CD4-positive, CD25-positive, alpha-beta regulatory T cell (primary cell): ENCODE data around the gene FAM72C. TPM values are rescaled to one million over a fixed set of nuclear protein-coding genes. Genes with fewer than 3 reads are reported as not detected.
A peak's percentile ranks its signal among the peaks of the same experiment; 100 is the strongest.
"Not testable (repeated sequence)": the region's sequence is repeated elsewhere in the genome, so short reads cannot be mapped to it uniquely, and the experiment has no call there.

Source experiments
- ATAC-seq, 2 donors: fragments of 150-1000 bp; cut with Tn5 transposase; one replicate each; pipeline ENCODE4 v1.10.0; 2021; ENCODE audit warnings: low read depth in 2 of 2, moderate number of reproducible peaks in 2 of 2, moderate library complexity in 1 of 2
- DNase-seq, 3 donors: peaks; one replicate each; pipeline versions ENCODE4 v3.0.0 to v3.0.0-alpha.2; 2012 to 2022; ENCODE audit warnings: mixed read lengths in 1 of 3
- H3K27ac ChIP-seq: one replicate; pipeline ENCODE4 v1.7.0; 2013; ENCODE audit warnings: mild to moderate bottlenecking, low read length; ENCODE audit not compliant: insufficient read depth, poor library complexity, severe bottlenecking
- H3K27me3 ChIP-seq: one replicate; pipeline ENCODE4 v1.7.0; 2013; ENCODE audit warnings: low read length; ENCODE audit not compliant: control insufficient read depth, insufficient read depth
- H3K36me3 ChIP-seq: one replicate; pipeline ENCODE4 v1.7.0; 2013; ENCODE audit warnings: mild to moderate bottlenecking, low read length, moderate library complexity; ENCODE audit not compliant: control insufficient read depth, insufficient read depth
- H3K4me1 ChIP-seq: 2 replicates; pipeline ENCODE4 v1.7.0; 2013; ENCODE audit warnings: mild to moderate bottlenecking, low read length; ENCODE audit not compliant: insufficient read depth, control insufficient read depth, poor library complexity, severe bottlenecking
- H3K4me3 ChIP-seq: one replicate; pipeline ENCODE4 v1.7.0; 2013; ENCODE audit warnings: low read depth, mild to moderate bottlenecking, low read length, moderate library complexity
- H3K9me3 ChIP-seq, 2 experiments: 1 replicate in 1 of 2; 2 replicates in 1 of 2; pipeline ENCODE4 v1.7.0; 2013; ENCODE audit warnings: low read length in 2 of 2, mild to moderate bottlenecking in 1 of 2, moderate library complexity in 1 of 2; ENCODE audit not compliant: control insufficient read depth in 2 of 2
- H3K27ac Mint-ChIP-seq, 3 donors: one replicate each; pipeline ENCODE4 v1.8.0; 2020 to 2022; ENCODE audit warnings: mild to moderate bottlenecking in 3 of 3, mixed read lengths in 3 of 3, moderate library complexity in 2 of 3
- H3K27me3 Mint-ChIP-seq: one replicate; pipeline ENCODE4 v1.8.0; 2022; ENCODE audit warnings: mild to moderate bottlenecking, mixed read lengths
- H3K36me3 Mint-ChIP-seq: one replicate; pipeline ENCODE4 v1.8.0; 2020; ENCODE audit warnings: mixed read lengths
- H3K4me1 Mint-ChIP-seq, 4 donors: one replicate each; pipeline ENCODE4 v1.8.0; 2020 to 2022; ENCODE audit warnings: mixed read lengths in 4 of 4, mild to moderate bottlenecking in 1 of 4
- H3K4me3 Mint-ChIP-seq, 4 donors: one replicate each; pipeline ENCODE4 v1.8.0; 2020 to 2022; ENCODE audit warnings: mild to moderate bottlenecking in 4 of 4, mixed read lengths in 4 of 4, moderate library complexity in 3 of 4
- H3K9me3 Mint-ChIP-seq, 7 donors: one replicate each; pipeline ENCODE4 v1.8.0; 2020 to 2022; ENCODE audit warnings: mixed read lengths in 7 of 7, mild to moderate bottlenecking in 3 of 7, moderate library complexity in 2 of 7
- polyA plus RNA-seq, 4 donors: library from polyadenylated mRNA; unstranded; fragments of 300-500 nt; fragmentation: Illumina TruSeq; gene quantifications; one replicate each; pipeline ENCODE4 v1.2.3, GENCODE V29; 2021
- total RNA-seq: library from RNA; stranded (reverse); gene quantifications from one replicate; pipeline ENCODE4 v1.2.3, GENCODE V29; 2022

FAM72C gene
- total and polyA plus RNA-seq, 5 donors from 2014 or later: 0.10 to 0.24 (median 0.19) TPM; not detected in 1

GRCh38 chr1:143944576-143945240 is 27.1 kb downstream of the FAM72C start:
- not testable (repeated sequence) for H3K9me3 Mint-ChIP-seq, H3K4me3 ChIP-seq, ATAC-seq

GRCh38 chr1:143943319-143943978 is 28.3 kb downstream of the FAM72C start:
- ATAC-seq, H3K4me3 Mint-ChIP-seq, H3K9me3 Mint-ChIP-seq: not testable (repeated sequence)

More at GRCh38 chr1:143944576-143945240, 27.1 kb downstream of the FAM72C start:
- not testable (repeated sequence) for H3K9me3 ChIP-seq, H3K27me3 Mint-ChIP-seq, H3K36me3 Mint-ChIP-seq, H3K4me1 ChIP-seq, H3K4me3 Mint-ChIP-seq, H3K36me3 ChIP-seq, H3K27ac ChIP-seq, DNase-seq, H3K27ac Mint-ChIP-seq, H3K27me3 ChIP-seq, H3K4me1 Mint-ChIP-seq

GRCh38 chr1:143942238-143942860 is 29.4 kb downstream of the FAM72C start:
- H3K4me3 ChIP-seq, H3K27me3 Mint-ChIP-seq, H3K27ac Mint-ChIP-seq, H3K9me3 Mint-ChIP-seq, H3K36me3 ChIP-seq, H3K4me1 ChIP-seq, H3K4me3 Mint-ChIP-seq, H3K4me1 Mint-ChIP-seq, H3K27me3 ChIP-seq, DNase-seq, ATAC-seq, H3K36me3 Mint-ChIP-seq, H3K9me3 ChIP-seq, H3K27ac ChIP-seq: not testable (repeated sequence)

More at GRCh38 chr1:143943319-143943978, 28.3 kb downstream of the FAM72C start:
- H3K4me3 ChIP-seq, H3K27ac Mint-ChIP-seq, H3K36me3 ChIP-seq, H3K27ac ChIP-seq, DNase-seq, H3K9me3 ChIP-seq, H3K4me1 Mint-ChIP-seq, H3K27me3 Mint-ChIP-seq, H3K36me3 Mint-ChIP-seq, H3K4me1 ChIP-seq, H3K27me3 ChIP-seq: not testable (repeated sequence)

GRCh38 chr1:143939666-143940065 is 32.1 kb downstream of the FAM72C start:
- DNase-seq, H3K27me3 Mint-ChIP-seq, H3K4me3 Mint-ChIP-seq, H3K36me3 ChIP-seq, H3K4me1 Mint-ChIP-seq, H3K27me3 ChIP-seq, H3K36me3 Mint-ChIP-seq, H3K27ac ChIP-seq, H3K9me3 Mint-ChIP-seq, ATAC-seq, H3K4me1 ChIP-seq, H3K9me3 ChIP-seq, H3K27ac Mint-ChIP-seq, H3K4me3 ChIP-seq: not testable (repeated sequence)

- H3K4me1 ChIP-seq, DNase-seq, H3K36me3 Mint-ChIP-seq, H3K27ac ChIP-seq, ATAC-seq, H3K36me3 ChIP-seq, H3K4me1 Mint-ChIP-seq, H3K9me3 ChIP-seq, H3K4me3 ChIP-seq, H3K27ac Mint-ChIP-seq, H3K4me3 Mint-ChIP-seq, H3K27me3 ChIP-seq, H3K9me3 Mint-ChIP-seq, H3K27me3 Mint-ChIP-seq: not testable (repeated sequence)
These were observed 32.9 kb downstream of the FAM72C start for GRCh38 chr1:143938922-143939321.

GRCh38 chr1:143936457-143937115 is 35.2 kb downstream of the FAM72C start:
- H3K27ac Mint-ChIP-seq, H3K27me3 Mint-ChIP-seq, H3K9me3 Mint-ChIP-seq, H3K4me1 Mint-ChIP-seq, H3K27ac ChIP-seq, H3K4me1 ChIP-seq, H3K36me3 Mint-ChIP-seq, H3K4me3 ChIP-seq, H3K9me3 ChIP-seq, H3K36me3 ChIP-seq, H3K4me3 Mint-ChIP-seq, H3K27me3 ChIP-seq: not testable (repeated sequence)
- ATAC-seq: peak in 1 of 2 donors; percentile 50
- peak; percentile 0 to 46 (median 9) for DNase-seq

GRCh38 chr1:143919127-143919526 is 52.7 kb downstream of the FAM72C start:
- ATAC-seq, H3K27ac ChIP-seq, H3K27me3 ChIP-seq, H3K27ac Mint-ChIP-seq, H3K36me3 ChIP-seq, H3K4me1 Mint-ChIP-seq, H3K4me3 ChIP-seq, DNase-seq, H3K9me3 Mint-ChIP-seq, H3K4me3 Mint-ChIP-seq, H3K36me3 Mint-ChIP-seq, H3K4me1 ChIP-seq, H3K27me3 Mint-ChIP-seq, H3K9me3 ChIP-seq: not testable (repeated sequence)
